NCI-H1694 (cell line): ENCODE results near the gene TBX15.
"Not testable (repeated sequence)": the region's sequence is repeated elsewhere in the genome, so short reads cannot be mapped to it uniquely, and the experiment has no call there.

Experiments
- DNase-seq: peaks from one replicate; lab custom pipeline; 2025; lab: John Stamatoyannopoulos, UW

TBX15 gene

GRCh38 chr1:118958937-118959631 lies 29.1 kb downstream of the TBX15 start:
- DNase-seq, result no peak

GRCh38 chr1:118958140-118958539 lies 30.0 kb downstream of the TBX15 start:
- DNase-seq, result no peak

- DNase-seq, result not testable (repeated sequence)
These were observed 30.6 kb downstream of the TBX15 start for GRCh38 chr1:118957579-118957978.

GRCh38 chr1:118954301-118954905 lies 33.7 kb downstream of the TBX15 start:
- DNase-seq, result no peak

GRCh38 chr1:118951270-118951936 lies 36.7 kb downstream of the TBX15 start:
- DNase-seq, result no peak

- DNase-seq, result no peak
These were observed 38.8 kb downstream of the TBX15 start for GRCh38 chr1:118949315-118949714.

GRCh38 chr1:118948846-118949245 lies 39.3 kb downstream of the TBX15 start:
- no peak for DNase-seq

- DNase-seq, result no peak
These were observed 39.8 kb downstream of the TBX15 start for GRCh38 chr1:118948351-118948750.

- DNase-seq, result no peak
These were observed 40.4 kb downstream of the TBX15 start for GRCh38 chr1:118947790-118948189.

GRCh38 chr1:118947003-118947765 lies 41.0 kb downstream of the TBX15 start:
- no peak for DNase-seq

GRCh38 chr1:118945489-118945888 lies 42.7 kb downstream of the TBX15 start:
- DNase-seq, result no peak

GRCh38 chr1:118944546-118944945 lies 43.6 kb downstream of the TBX15 start:
- no peak for DNase-seq

- no peak for DNase-seq
These were observed 44.0 kb downstream of the TBX15 start for GRCh38 chr1:118944133-118944532.

GRCh38 chr1:118940957-118941356 lies 47.2 kb downstream of the TBX15 start:
- no peak for DNase-seq

GRCh38 chr1:118937413-118938072 lies 50.6 kb downstream of the TBX15 start:
- no peak for DNase-seq

- DNase-seq, result no peak
These were observed 53.4 kb downstream of the TBX15 start for GRCh38 chr1:118934706-118935105.

GRCh38 chr1:118933051-118933781 lies 54.9 kb downstream of the TBX15 start:
- DNase-seq, result no peak

GRCh38 chr1:118931876-118932275 lies 56.3 kb downstream of the TBX15 start:
- no peak for DNase-seq

GRCh38 chr1:118928739-118929554 lies 59.2 kb downstream of the TBX15 start:
- no peak for DNase-seq

GRCh38 chr1:118927427-118928187 lies 60.5 kb downstream of the TBX15 start:
- no peak for DNase-seq
